Choroid plexus epithelial cell (primary cell): ENCODE measurements around the gene CLIC3.

Experiments used
- DNase-seq: peaks from one replicate; pipeline ENCODE4 v3.0.0-alpha.2; 2010; ENCODE audit warnings: low read depth
- H3K4me3 ChIP-seq: 2 replicates; pipeline ENCODE4 v1.5.1; 2011; ENCODE audit warnings: low read depth, mild to moderate bottlenecking, control low read depth, low read length, moderate library complexity
- CTCF ChIP-seq: conservative IDR thresholded peaks from 2 replicates; pipeline ENCODE4 v1.5.1; 2011; ENCODE audit warnings: low read depth, mild to moderate bottlenecking, control low read depth, inconsistent platforms, low read length, moderate library complexity

CLIC3 gene

GRCh38 chr9:137019891-137020683 is 23.7 kb upstream of the CLIC3 start:
- H3K4me3 ChIP-seq: no peak overlapping the region
- no peak for TF ChIP-seq CTCF
- no peak for DNase-seq

- no peak for TF ChIP-seq CTCF
- no peak overlapping the region for H3K4me3 ChIP-seq
- DNase-seq: no peak
Observed at GRCh38 chr9:137018761-137019559, 22.6 kb upstream of the CLIC3 start.

GRCh38 chr9:137017791-137018497 is 21.6 kb upstream of the CLIC3 start:
- H3K4me3 ChIP-seq: no peak overlapping the region
- DNase-seq: no peak
- no peak for TF ChIP-seq CTCF

- H3K4me3 ChIP-seq: no peak overlapping the region
- TF ChIP-seq CTCF: no peak
- DNase-seq: no peak
Observed at GRCh38 chr9:137017071-137017470, 20.7 kb upstream of the CLIC3 start.

GRCh38 chr9:137016436-137016835 is 20.1 kb upstream of the CLIC3 start:
- DNase-seq: no peak
- H3K4me3 ChIP-seq: no peak overlapping the region
- no peak for TF ChIP-seq CTCF

- no peak overlapping the region for H3K4me3 ChIP-seq
- TF ChIP-seq CTCF: no peak
- DNase-seq: no peak
Observed at GRCh38 chr9:137015976-137016375, 19.6 kb upstream of the CLIC3 start.
